Measurements from ENCODE around the gene C1QA. TPM values are rescaled to one million over a fixed set of nuclear protein-coding genes. Genes with fewer than 3 reads are reported as not detected.

Gene C1QA
- total RNA-seq, 2 donors from 2014 or later: not detected

GRCh38 chr1:22646384-22646783, 10.0 kb downstream of the C1QA start:
- no peak for DNase-seq
- no peaks in the 10 kb centered on the region for H3K9me3 ChIP-seq (ENCODE audit: control insufficient read depth, low read length)
- H3K4me1 ChIP-seq (ENCODE audit: control insufficient read depth, insufficient read depth, low read length): no peaks in the 10 kb centered on the region
- no peaks in the 10 kb centered on the region for H3K36me3 ChIP-seq (ENCODE audit: control insufficient read depth, insufficient read depth, low read length)
- H3K9ac ChIP-seq (ENCODE audit: extremely low read depth, low read length, poor library complexity, severe bottlenecking): no peak overlapping the region
- H3K27me3 ChIP-seq (ENCODE audit: control insufficient read depth, insufficient read depth, low read length, poor library complexity, severe bottlenecking): no peaks in the 10 kb centered on the region
- Mint-ChIP-seq H3K36me3 (ENCODE audit: low read depth) (no peaks in the 10 kb centered on the region), H3K4me1 (no peaks in the 10 kb centered on the region), H3K27ac (no peak overlapping the region), H3K9me3 (no peaks in the 10 kb centered on the region), H3K4me3 (no peak overlapping the region), H3K27me3 (ENCODE audit: insufficient read depth) (peaks cover 6% of the 10 kb centered on the region)
- H3K4me3 ChIP-seq (ENCODE audit: low read length): no peak overlapping the region
- H3K27ac ChIP-seq (ENCODE audit: low read depth, low read length): no peak overlapping the region
- 29% methylated on average over 1 of the region's 1 CpG; no CpG with 5 or more reads in 1 of the 2 experiments for WGBS, 2 experiments (ENCODE audit: insufficient coverage in 1 of 2, insufficient read length in 1 of 2)
- no peak for TF ChIP-seq CTCF (conservative IDR thresholded peaks at IDR 0.05)

GRCh38 chr1:22650089-22650693, 13.8 kb downstream of the C1QA start:
- Mint-ChIP-seq H3K36me3 (ENCODE audit: low read depth) (no peaks in the 10 kb centered on the region), H3K4me3 (no peak overlapping the region), H3K9me3 (no peaks in the 10 kb centered on the region), H3K27ac (no peak overlapping the region), H3K27me3 (ENCODE audit: insufficient read depth) (peaks cover 3% of the 10 kb centered on the region), H3K4me1 (no peaks in the 10 kb centered on the region)
- Histone ChIP-seq H3K4me1 (ENCODE audit: control insufficient read depth, insufficient read depth, low read length) (no peaks in the 10 kb centered on the region), H3K36me3 (ENCODE audit: control insufficient read depth, insufficient read depth, low read length) (no peaks in the 10 kb centered on the region), H3K9me3 (ENCODE audit: control insufficient read depth, low read length) (no peaks in the 10 kb centered on the region), H3K9ac (ENCODE audit: extremely low read depth, low read length, poor library complexity, severe bottlenecking) (no peak overlapping the region), H3K27me3 (ENCODE audit: control insufficient read depth, insufficient read depth, low read length, poor library complexity, severe bottlenecking) (no peaks in the 10 kb centered on the region), H3K4me3 (ENCODE audit: low read length) (no peak overlapping the region), H3K27ac (ENCODE audit: low read depth, low read length) (no peak overlapping the region)
- WGBS, 2 experiments (ENCODE audit: insufficient coverage in 1 of 2, insufficient read length in 1 of 2): 91 to 95% methylated on average over 6 to 13 of the region's 13 CpGs
- DNase-seq: no peak
- no peak for TF ChIP-seq CTCF (conservative IDR thresholded peaks at IDR 0.05)

- no peaks in the 10 kb centered on the region for H3K36me3 Mint-ChIP-seq (ENCODE audit: low read depth)
- Histone ChIP-seq H3K9me3 (ENCODE audit: control insufficient read depth, low read length) (no peaks in the 10 kb centered on the region), H3K4me1 (ENCODE audit: control insufficient read depth, insufficient read depth, low read length) (no peaks in the 10 kb centered on the region), H3K36me3 (ENCODE audit: control insufficient read depth, insufficient read depth, low read length) (no peaks in the 10 kb centered on the region), H3K4me3 (ENCODE audit: low read length) (no peak overlapping the region), H3K27me3 (ENCODE audit: control insufficient read depth, insufficient read depth, low read length, poor library complexity, severe bottlenecking) (peaks cover 16% of the 10 kb centered on the region), H3K27ac (ENCODE audit: low read depth, low read length) (no peak overlapping the region), H3K9ac (ENCODE audit: extremely low read depth, low read length, poor library complexity, severe bottlenecking) (no peak overlapping the region)
- no peaks in the 10 kb centered on the region for H3K4me1 Mint-ChIP-seq
- H3K9me3 Mint-ChIP-seq: no peaks in the 10 kb centered on the region
- no peak overlapping the region for H3K4me3 Mint-ChIP-seq
- H3K27ac Mint-ChIP-seq: no peak overlapping the region
- no peak for DNase-seq
- no peak for TF ChIP-seq CTCF (conservative IDR thresholded peaks at IDR 0.05)
- WGBS, 2 experiments (ENCODE audit: insufficient coverage in 1 of 2, insufficient read length in 1 of 2): 87 to 91% methylated on average over 9 to 14 of the region's 15 CpGs
- peaks cover 8% of the 10 kb centered on the region for H3K27me3 Mint-ChIP-seq (ENCODE audit: insufficient read depth)
These were observed 15.8 kb downstream of the C1QA start for GRCh38 chr1:22651941-22652856.
